Measurements from ENCODE around the gene OR7D2.

GRCh38 chr19:9187191-9187590, 8.4 kb downstream of the OR7D2 start:
- TF ChIP-seq CTCF (conservative IDR thresholded peaks at IDR 0.05) (no peak), ZFX (IDR thresholded peaks at IDR 0.05) (no peak)
